SU-DHL-6 (cell line): ENCODE results near the gene MYO7B.

Source experiments
- H2AFZ ChIP-seq: fragments of 200-600 bp; sonication (generic); 2 replicates; pipeline ENCODE4 v1.6.1; 2014; ENCODE audit warnings: low read depth, mild to moderate bottlenecking, moderate library complexity, mixed read lengths, antibody characterized with exemption, low read length; ENCODE audit not compliant: severe bottlenecking
- H3F3A ChIP-seq: fragments of 200-600 bp; shearing (Covaris generic); 2 replicates; pipeline ENCODE4 v1.6.0; 2016; ENCODE audit warnings: antibody characterized with exemption, mild to moderate bottlenecking; ENCODE audit not compliant: insufficient read depth
- H3K27ac ChIP-seq: fragments of 200-600 bp; sonication (generic); 2 replicates; pipeline ENCODE4 v1.5.1; 2016; ENCODE audit warnings: low read depth, mild to moderate bottlenecking, low read length, moderate library complexity, mixed read lengths
- H3K27me3 ChIP-seq: fragments of 200-600 bp; sonication (generic), shearing (Covaris generic); 2 replicates; pipeline ENCODE4 v1.6.0; 2014; ENCODE audit warnings: mild to moderate bottlenecking, low read length
- H3K36me3 ChIP-seq: fragments of 200-600 bp; sonication (generic); 2 replicates; pipeline ENCODE4 v1.6.1; 2014; ENCODE audit warnings: mild to moderate bottlenecking, low read length, mixed read lengths
- H3K4me2 ChIP-seq: fragments of 300-600, 200-600 bp; shearing (Covaris generic), sonication (generic); 2 replicates; pipeline ENCODE4 v1.6.0; 2014; ENCODE audit warnings: low read length, low read depth, mild to moderate bottlenecking; ENCODE audit not compliant: poor library complexity, severe bottlenecking
- H3K4me3 ChIP-seq: fragments of 200-600 bp; sonication (generic); 2 replicates; pipeline ENCODE4 v1.5.1; 2014; ENCODE audit warnings: antibody characterized with exemption, low read length, mild to moderate bottlenecking, mixed read lengths; ENCODE audit not compliant: insufficient read depth, poor library complexity, severe bottlenecking
- H3K79me2 ChIP-seq: fragments of 200-600 bp; sonication (generic); 2 replicates; pipeline ENCODE4 v1.6.1; 2014; ENCODE audit warnings: mild to moderate bottlenecking, low read length, moderate library complexity; ENCODE audit not compliant: insufficient read depth
- H3K9ac ChIP-seq: fragments of 200-600 bp; sonication (generic); 2 replicates; pipeline ENCODE4 v1.7.0; 2014; ENCODE audit warnings: mild to moderate bottlenecking, low read length
- H3K9me2 ChIP-seq: fragments of 200-600 bp; sonication (generic); replicated peaks from 2 replicates; pipeline ENCODE4 v1.6.1; 2014; ENCODE audit warnings: low read length; ENCODE audit not compliant: insufficient read depth
- H3K9me3 ChIP-seq: fragments of 200-600 bp; sonication (generic); 2 replicates; pipeline ENCODE4 v1.6.1; 2014; ENCODE audit warnings: low read length, mixed read lengths; ENCODE audit not compliant: insufficient read depth
- H4K20me1 ChIP-seq: fragments of 200-600 bp; sonication (generic); 2 replicates; pipeline ENCODE4 v1.6.1; 2014; ENCODE audit warnings: low read depth, mild to moderate bottlenecking, antibody characterized with exemption, low read length, moderate library complexity, mixed read lengths
- CTCF ChIP-seq: fragments of 200-600 bp; sonication (generic); IDR thresholded peaks from one replicate; pipeline ENCODE4 v1.5.1; 2017; ENCODE audit warnings: antibody characterized with exemption, mild to moderate bottlenecking, low read length, moderate library complexity; ENCODE audit not compliant: insufficient read depth, poor library complexity, severe bottlenecking
- EZH2phosphoT487 ChIP-seq: fragments of 200-600 bp; sonication (generic), shearing (Covaris generic); conservative IDR thresholded peaks from 2 replicates; pipeline ENCODE4 v1.6.1; 2018; ENCODE audit warnings: mild to moderate bottlenecking, antibody characterized with exemption, low read length, moderate library complexity, mixed read lengths

MYO7B gene

DNA sequence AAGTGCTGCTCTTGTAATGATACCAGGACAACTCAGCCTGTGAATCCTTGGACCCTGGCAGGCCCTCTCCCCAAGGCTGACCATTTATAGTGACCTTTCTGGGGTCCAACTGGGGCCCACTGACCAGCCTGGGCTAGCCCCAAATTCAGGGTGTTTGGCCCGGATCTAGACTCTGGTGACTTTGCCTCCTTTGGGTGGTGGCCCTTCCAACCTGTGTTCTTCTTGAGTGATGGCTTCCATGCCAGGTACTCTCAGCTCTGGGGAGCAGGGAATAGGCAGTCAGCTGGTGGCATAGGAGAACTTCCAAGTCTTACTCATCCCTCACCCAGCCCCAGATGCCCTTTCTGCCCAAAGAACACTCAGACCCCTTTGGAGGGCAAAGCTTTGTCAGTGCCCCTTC, 10.3 kb downstream of the MYO7B start:
- no peak overlapping the region for H3K27ac ChIP-seq
- no peak overlapping the region for H3K9ac ChIP-seq
- no peaks in the 10 kb centered on the region for H3K27me3 ChIP-seq
- no peak overlapping the region for H3K4me3 ChIP-seq
- H3K9me3 ChIP-seq = no peaks in the 10 kb centered on the region
- TF ChIP-seq EZH2phosphoT487 (no peak), CTCF (no peak)
- H3F3A ChIP-seq = no peaks in the 10 kb centered on the region
- no peak overlapping the region for H3K4me2 ChIP-seq
- H3K36me3 ChIP-seq = no peaks in the 10 kb centered on the region
- H3K79me2 ChIP-seq = no peaks in the 10 kb centered on the region
- H4K20me1 ChIP-seq = no peaks in the 10 kb centered on the region
- H2AFZ ChIP-seq = no peak overlapping the region
- no peaks in the 10 kb centered on the region for H3K9me2 ChIP-seq

DNA sequence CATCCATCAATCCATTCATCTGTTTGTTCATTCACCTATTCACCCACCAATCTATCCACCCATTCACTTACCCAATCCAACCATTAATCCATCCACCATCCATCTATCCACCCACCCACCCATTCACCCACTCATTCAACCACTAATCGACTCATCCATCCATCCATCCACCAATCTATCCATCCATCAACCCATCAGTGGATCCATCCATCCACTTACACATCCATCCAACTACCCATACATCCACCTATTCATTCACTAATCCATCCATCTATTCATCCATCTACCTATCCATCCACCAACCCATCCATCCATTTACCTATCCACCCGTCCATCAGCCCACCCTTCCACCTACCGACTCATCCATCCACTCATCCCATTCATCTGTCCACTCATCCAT, 11.3 kb downstream of the MYO7B start:
- Histone ChIP-seq H3K9me3 (no peaks in the 10 kb centered on the region), H3K27ac (no peak overlapping the region), H3K27me3 (no peaks in the 10 kb centered on the region), H3K9me2 (no peaks in the 10 kb centered on the region), H3K9ac (no peak overlapping the region), H3K4me3 (no peak overlapping the region), H2AFZ (no peak overlapping the region), H3K4me2 (no peak overlapping the region), H4K20me1 (no peaks in the 10 kb centered on the region), H3F3A (no peaks in the 10 kb centered on the region), H3K36me3 (no peaks in the 10 kb centered on the region), H3K79me2 (no peaks in the 10 kb centered on the region)
- TF ChIP-seq EZH2phosphoT487 (no peak), CTCF (no peak)

GRCh38 chr2:127551221-127551930, 15.9 kb downstream of the MYO7B start:
- Histone ChIP-seq H3K9ac (no peak overlapping the region), H2AFZ (no peak overlapping the region)

More at GRCh38 chr2:127551221-127551930, 15.9 kb downstream of the MYO7B start:
- TF ChIP-seq CTCF (no peak), EZH2phosphoT487 (no peak)
- no peaks in the 10 kb centered on the region for H3F3A ChIP-seq
- no peak overlapping the region for H3K4me3 ChIP-seq
- H3K9me2 ChIP-seq = no peaks in the 10 kb centered on the region
- H3K36me3 ChIP-seq = no peaks in the 10 kb centered on the region
- H4K20me1 ChIP-seq = no peaks in the 10 kb centered on the region
- H3K27ac ChIP-seq = no peak overlapping the region
- H3K79me2 ChIP-seq = no peaks in the 10 kb centered on the region
- H3K27me3 ChIP-seq = no peaks in the 10 kb centered on the region
- no peaks in the 10 kb centered on the region for H3K9me3 ChIP-seq
- no peak overlapping the region for H3K4me2 ChIP-seq
